ENCODE data around the gene MAP7D3.

The MAP7D3 gene

GRCh38 chrX:136251041-136251991 lies at the start of gene MAP7D3 (continued):
- no peak for TF ChIP-seq ZNF747 (tag by site-specific recombination; IDR thresholded peaks at IDR 0.05)
- TF ChIP-seq ZNF433 (tag by site-specific recombination; IDR thresholded peaks at IDR 0.05; ENCODE audit: low read depth), result no peak
- no peak for TF ChIP-seq SCRT1 (tag by site-specific recombination; IDR thresholded peaks at IDR 0.05; ENCODE audit: borderline replicate concordance)
- TF ChIP-seq ZNF426 (tag by site-specific recombination; IDR thresholded peaks at IDR 0.05), result no peak
- no peak for TF ChIP-seq ZNF37A (tag by site-specific recombination; IDR thresholded peaks at IDR 0.05)
- TF ChIP-seq BCL6B (tag by site-specific recombination; IDR thresholded peaks at IDR 0.05), result no peak
- TF ChIP-seq ZBTB20 (tag by site-specific recombination; IDR thresholded peaks at IDR 0.05), result no peak
- peak; percentile 69 for TF ChIP-seq ZNF366 (tag by site-specific recombination; conservative IDR thresholded peaks at IDR 0.05)
- no peak for TF ChIP-seq ZNF248 (tag by site-specific recombination; IDR thresholded peaks at IDR 0.05)
- TF ChIP-seq OVOL3 (tag by site-specific recombination; IDR thresholded peaks at IDR 0.05), result no peak
- TF ChIP-seq ZNF624 (tag by site-specific recombination; IDR thresholded peaks at IDR 0.05), result no peak
- TF ChIP-seq ZNF549 (tag by site-specific recombination; IDR thresholded peaks at IDR 0.05), result no peak
- TF ChIP-seq ZNF600 (tag by site-specific recombination; IDR thresholded peaks at IDR 0.05), result peak; percentile 34; the same call in 1 of the 2 replicates
- TF ChIP-seq ZNF488 (tag by site-specific recombination; IDR thresholded peaks at IDR 0.05), result no peak
- TF ChIP-seq SALL2 (tag by site-specific recombination; IDR thresholded peaks at IDR 0.05; ENCODE audit: borderline replicate concordance), result no peak
- no peak for TF ChIP-seq ZNF354C (tag by site-specific recombination; IDR thresholded peaks at IDR 0.05; ENCODE audit: borderline replicate concordance, low read depth)
- no peak for TF ChIP-seq ZNF239 (tag by site-specific recombination; IDR thresholded peaks at IDR 0.05)
- TF ChIP-seq GLI2 (tag by site-specific recombination; IDR thresholded peaks at IDR 0.05; ENCODE audit: borderline replicate concordance, low read depth), result no peak
- no peak for TF ChIP-seq ZNF610 (tag by site-specific recombination; IDR thresholded peaks at IDR 0.05; ENCODE audit: borderline replicate concordance)
- TF ChIP-seq ZNF211 (tag by site-specific recombination; IDR thresholded peaks at IDR 0.05; ENCODE audit: low read depth), result no peak
- no peak for TF ChIP-seq ZBTB48 (tag by site-specific recombination; IDR thresholded peaks at IDR 0.05)
- TF ChIP-seq PRDM10 (tag by site-specific recombination; IDR thresholded peaks at IDR 0.05), result no peak
- no peak for TF ChIP-seq ZNF121 (tag by site-specific recombination; IDR thresholded peaks at IDR 0.05)
- no peak for TF ChIP-seq ZNF19 (tag by site-specific recombination; IDR thresholded peaks at IDR 0.05; ENCODE audit: low read depth)
- no peak for TF ChIP-seq ZNF214 (tag by site-specific recombination; IDR thresholded peaks at IDR 0.05; ENCODE audit: borderline replicate concordance)
- no peak for TF ChIP-seq ZNF132 (tag by site-specific recombination; IDR thresholded peaks at IDR 0.05; ENCODE audit: borderline replicate concordance)
- no peak for TF ChIP-seq ZNF48 (tag by site-specific recombination; IDR thresholded peaks at IDR 0.05)
- no peak for TF ChIP-seq ZEB2 (tag by site-specific recombination; IDR thresholded peaks at IDR 0.05)
- TF ChIP-seq HOXA7 (CRISPR knock-in tag; IDR thresholded peaks at IDR 0.05; ENCODE audit: borderline replicate concordance), result no peak
- no peak for TF ChIP-seq ZFP41 (tag by site-specific recombination; IDR thresholded peaks at IDR 0.05; ENCODE audit: borderline replicate concordance)
- no peak for TF ChIP-seq ZNF623 (tag by site-specific recombination; IDR thresholded peaks at IDR 0.05)
- no peak for TF ChIP-seq ZNF558 (tag by site-specific recombination; IDR thresholded peaks at IDR 0.05)
- TF ChIP-seq ZXDB (tag by site-specific recombination; IDR thresholded peaks at IDR 0.05), result 0 out of 2 replicates have a peak, but pooled peaks have one; percentile 24
- no peak for TF ChIP-seq ZNF704 (tag by site-specific recombination; IDR thresholded peaks at IDR 0.05)
- TF ChIP-seq ZNF404 (tag by site-specific recombination; IDR thresholded peaks at IDR 0.05), result no peak

Measured in HEK293 (cell line).